Measurements from ENCODE around the gene CCDC40.

- no peak for TF ChIP-seq CREB1 (IDR thresholded peaks at IDR 0.05; ENCODE audit: low read depth)
- no peak for TF ChIP-seq EGR1 (IDR thresholded peaks at IDR 0.05)
- TF ChIP-seq USF1 (IDR thresholded peaks at IDR 0.05): no peak
- no peak for TF ChIP-seq YY1 (IDR thresholded peaks at IDR 0.05; ENCODE audit: low read depth)
- no peak for TF ChIP-seq CEBPB (IDR thresholded peaks at IDR 0.05)
- no peak for TF ChIP-seq TAF1 (IDR thresholded peaks at IDR 0.05; ENCODE audit: low read depth)
- TF ChIP-seq MAX (IDR thresholded peaks at IDR 0.05): no peak
- no peak for TF ChIP-seq EP300 (IDR thresholded peaks at IDR 0.05; ENCODE audit: borderline replicate concordance)
- TF ChIP-seq RAD21 (IDR thresholded peaks at IDR 0.05; ENCODE audit: low read depth): no peak
- no peak for TF ChIP-seq TCF12 (IDR thresholded peaks at IDR 0.05; ENCODE audit: low read depth)
- TF ChIP-seq REST (IDR thresholded peaks at IDR 0.05; ENCODE audit: low read depth): no peak
- no peak for TF ChIP-seq TEAD4 (IDR thresholded peaks at IDR 0.05)
These were observed 74.7 kb downstream of the CCDC40 start for GRCh38 chr17:80110927-80111701.

All from Ishikawa (cell line).